Uterus (tissue), 2 donors: ENCODE measurements around the gene GNPNAT1.

Source experiments
- POLR2A ChIP-seq, 2 donors: fragments of 450-650 bp; IDR thresholded peaks; one replicate each; pipeline ENCODE4 v1.6.1; 2016; ENCODE audit warnings: antibody characterized with exemption in 2 of 2, mild to moderate bottlenecking in 1 of 2, moderate library complexity in 1 of 2
- TF ChIP-seq, protein P1 (sequence below), 4 experiments: fragments of 200-600 bp in 2 of 4; fragments of 450-650 bp in 2 of 4; sonication (generic) in 2 of 4; IDR thresholded peaks; one replicate each; pipeline ENCODE4 v1.5.1; 2016 to 2019; ENCODE audit warnings: antibody characterized with exemption in 4 of 4, mild to moderate bottlenecking in 2 of 4, moderate library complexity in 1 of 4

DNA sequence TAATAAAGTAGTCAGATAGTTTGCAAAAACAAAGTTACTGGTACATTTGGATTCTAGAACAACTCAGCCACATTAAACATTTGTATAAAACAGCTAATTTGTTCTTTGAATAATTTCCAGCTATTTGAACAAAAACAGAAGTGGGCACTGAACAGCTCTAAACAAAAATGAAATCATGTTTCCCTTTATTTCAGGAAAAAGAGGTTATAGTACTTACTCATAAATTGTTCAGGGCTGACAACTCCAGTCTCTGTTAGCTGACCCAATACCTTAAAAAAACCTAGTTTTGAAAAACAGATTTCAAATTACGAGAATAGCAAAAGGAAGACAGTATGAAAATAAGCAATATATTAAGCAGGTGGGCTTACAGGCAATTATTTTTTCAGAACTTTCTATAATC lies 8.2 kb downstream of the GNPNAT1 start:
- TF ChIP-seq, protein P1, sequence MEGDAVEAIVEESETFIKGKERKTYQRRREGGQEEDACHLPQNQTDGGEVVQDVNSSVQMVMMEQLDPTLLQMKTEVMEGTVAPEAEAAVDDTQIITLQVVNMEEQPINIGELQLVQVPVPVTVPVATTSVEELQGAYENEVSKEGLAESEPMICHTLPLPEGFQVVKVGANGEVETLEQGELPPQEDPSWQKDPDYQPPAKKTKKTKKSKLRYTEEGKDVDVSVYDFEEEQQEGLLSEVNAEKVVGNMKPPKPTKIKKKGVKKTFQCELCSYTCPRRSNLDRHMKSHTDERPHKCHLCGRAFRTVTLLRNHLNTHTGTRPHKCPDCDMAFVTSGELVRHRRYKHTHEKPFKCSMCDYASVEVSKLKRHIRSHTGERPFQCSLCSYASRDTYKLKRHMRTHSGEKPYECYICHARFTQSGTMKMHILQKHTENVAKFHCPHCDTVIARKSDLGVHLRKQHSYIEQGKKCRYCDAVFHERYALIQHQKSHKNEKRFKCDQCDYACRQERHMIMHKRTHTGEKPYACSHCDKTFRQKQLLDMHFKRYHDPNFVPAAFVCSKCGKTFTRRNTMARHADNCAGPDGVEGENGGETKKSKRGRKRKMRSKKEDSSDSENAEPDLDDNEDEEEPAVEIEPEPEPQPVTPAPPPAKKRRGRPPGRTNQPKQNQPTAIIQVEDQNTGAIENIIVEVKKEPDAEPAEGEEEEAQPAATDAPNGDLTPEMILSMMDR (IDR thresholded peaks at IDR 0.05), result no peak
- TF ChIP-seq POLR2A (IDR thresholded peaks at IDR 0.05), result no peak
